ENCODE measurements around the gene EPHA6. TPM values are rescaled to one million over a fixed set of nuclear protein-coding genes. Genes with fewer than 3 reads are reported as not detected.

EPHA6 gene
- total RNA-seq, 4 donors from 2014 or later, result 2.1 to 7.0 (median 5.8) TPM

GRCh38 chr3:97350971-97351370 lies 536.6 kb downstream of the EPHA6 start:
- Histone ChIP-seq H3K36me3 (no peaks in the 10 kb centered on the region), H3K4me1 (no peaks in the 10 kb centered on the region), H3K27me3 (no peaks in the 10 kb centered on the region), H3K4me3 (replicated peaks in 1 of 3) (no peak overlapping the region), H3K27ac (no peak overlapping the region), H3K9me3 (no peaks in the 10 kb centered on the region)
- intact Hi-C loops (cut with DNase I), result no loop called here
- no peak for TF ChIP-seq POLR2A (IDR thresholded peaks at IDR 0.05)
- TF ChIP-seq, protein P1, sequence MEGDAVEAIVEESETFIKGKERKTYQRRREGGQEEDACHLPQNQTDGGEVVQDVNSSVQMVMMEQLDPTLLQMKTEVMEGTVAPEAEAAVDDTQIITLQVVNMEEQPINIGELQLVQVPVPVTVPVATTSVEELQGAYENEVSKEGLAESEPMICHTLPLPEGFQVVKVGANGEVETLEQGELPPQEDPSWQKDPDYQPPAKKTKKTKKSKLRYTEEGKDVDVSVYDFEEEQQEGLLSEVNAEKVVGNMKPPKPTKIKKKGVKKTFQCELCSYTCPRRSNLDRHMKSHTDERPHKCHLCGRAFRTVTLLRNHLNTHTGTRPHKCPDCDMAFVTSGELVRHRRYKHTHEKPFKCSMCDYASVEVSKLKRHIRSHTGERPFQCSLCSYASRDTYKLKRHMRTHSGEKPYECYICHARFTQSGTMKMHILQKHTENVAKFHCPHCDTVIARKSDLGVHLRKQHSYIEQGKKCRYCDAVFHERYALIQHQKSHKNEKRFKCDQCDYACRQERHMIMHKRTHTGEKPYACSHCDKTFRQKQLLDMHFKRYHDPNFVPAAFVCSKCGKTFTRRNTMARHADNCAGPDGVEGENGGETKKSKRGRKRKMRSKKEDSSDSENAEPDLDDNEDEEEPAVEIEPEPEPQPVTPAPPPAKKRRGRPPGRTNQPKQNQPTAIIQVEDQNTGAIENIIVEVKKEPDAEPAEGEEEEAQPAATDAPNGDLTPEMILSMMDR (IDR thresholded peaks at IDR 0.05), result no peak
- 89 to 94% methylated on average over 3 of the region's 3 CpGs for WGBS, 2 donors
- DNase-seq, result no peak

GRCh38 chr3:97353176-97353575 lies 538.8 kb downstream of the EPHA6 start:
- Histone ChIP-seq H3K27ac (no peak overlapping the region), H3K27me3 (no peaks in the 10 kb centered on the region), H3K9me3 (no peaks in the 10 kb centered on the region), H3K4me3 (replicated peaks in 1 of 3) (no peak overlapping the region), H3K36me3 (no peaks in the 10 kb centered on the region), H3K4me1 (no peaks in the 10 kb centered on the region)
- intact Hi-C loops (cut with DNase I), result no loop called here
- 92 to 95% methylated on average over 2 of the region's 2 CpGs for WGBS, 2 donors
- DNase-seq, result no peak
- TF ChIP-seq, protein P1 (IDR thresholded peaks at IDR 0.05), result no peak
- no peak for TF ChIP-seq POLR2A (IDR thresholded peaks at IDR 0.05)

GRCh38 chr3:97359977-97360376 lies 545.6 kb downstream of the EPHA6 start:
- intact Hi-C loops (cut with DNase I), result no loop called here
- H3K4me3 ChIP-seq (replicated peaks in 1 of 3), result no peak overlapping the region
- no peak for TF ChIP-seq POLR2A (IDR thresholded peaks at IDR 0.05)
- TF ChIP-seq, protein P1 (IDR thresholded peaks at IDR 0.05), result no peak
- DNase-seq, result no peak
- 64 to 71% methylated on average over 2 of the region's 2 CpGs for WGBS, 2 donors
- no peaks in the 10 kb centered on the region for H3K9me3 ChIP-seq
- H3K27me3 ChIP-seq, result no peaks in the 10 kb centered on the region
- H3K27ac ChIP-seq, result no peak overlapping the region
- H3K36me3 ChIP-seq, result no peaks in the 10 kb centered on the region
- no peaks in the 10 kb centered on the region for H3K4me1 ChIP-seq

- Histone ChIP-seq H3K27ac (no peak overlapping the region), H3K4me3 (replicated peaks in 1 of 3) (no peak overlapping the region), H3K9me3 (no peaks in the 10 kb centered on the region), H3K4me1 (no peaks in the 10 kb centered on the region), H3K36me3 (no peaks in the 10 kb centered on the region), H3K27me3 (no peaks in the 10 kb centered on the region)
- intact Hi-C loops (cut with DNase I), result no loop called here
- 67 to 73% methylated on average over 3 of the region's 3 CpGs for WGBS, 2 donors
- DNase-seq, result no peak
- TF ChIP-seq POLR2A (IDR thresholded peaks at IDR 0.05), result no peak
- TF ChIP-seq, protein P1 (IDR thresholded peaks at IDR 0.05), result no peak
Observed at GRCh38 chr3:97360804-97361203, 546.4 kb downstream of the EPHA6 start.

GRCh38 chr3:97384583-97384982 lies 570.2 kb downstream of the EPHA6 start:
- Histone ChIP-seq H3K36me3 (no peaks in the 10 kb centered on the region), H3K27ac (no peak overlapping the region), H3K27me3 (no peaks in the 10 kb centered on the region), H3K9me3 (no peaks in the 10 kb centered on the region), H3K4me1 (no peaks in the 10 kb centered on the region), H3K4me3 (replicated peaks in 1 of 3) (no peak overlapping the region)
- intact Hi-C loops (cut with DNase I), result no loop called here
- no peak for TF ChIP-seq POLR2A (IDR thresholded peaks at IDR 0.05)
- TF ChIP-seq, protein P1 (IDR thresholded peaks at IDR 0.05), result no peak
- no peak for DNase-seq
